ENCODE measurements around the gene CD63. TPM values are rescaled to one million over a fixed set of nuclear protein-coding genes. Genes with fewer than 3 reads are reported as not detected.

Gene CD63
- total and polyA plus RNA-seq, 2 of the 13 experiments (the other 11 are each of a cell fraction or from before 2014, with no cell fraction given): 234 to 277 TPM

GRCh38 chr12:55687746-55688145 is 41.1 kb downstream of the CD63 start (continued):
- TF ChIP-seq, protein P1, sequence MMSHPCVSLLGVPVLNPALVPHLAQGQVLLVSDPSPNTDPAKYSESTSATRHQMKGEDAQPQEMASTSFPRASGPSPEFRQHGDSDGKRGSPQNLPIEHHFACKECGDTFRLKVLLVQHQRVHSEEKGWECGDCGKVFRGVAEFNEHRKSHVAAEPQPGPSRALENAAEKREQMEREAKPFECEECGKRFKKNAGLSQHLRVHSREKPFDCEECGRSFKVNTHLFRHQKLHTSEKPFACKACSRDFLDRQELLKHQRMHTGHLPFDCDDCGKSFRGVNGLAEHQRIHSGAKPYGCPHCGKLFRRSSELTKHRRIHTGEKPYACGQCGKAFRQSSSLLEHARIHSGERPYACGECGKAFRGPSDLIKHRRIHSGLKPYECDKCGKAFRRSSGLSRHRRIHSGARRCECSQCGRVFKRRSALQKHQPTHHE (CRISPR knock-in tag; IDR thresholded peaks at IDR 0.05; ENCODE audit: borderline replicate concordance): no peak
- TF ChIP-seq, protein P2, sequence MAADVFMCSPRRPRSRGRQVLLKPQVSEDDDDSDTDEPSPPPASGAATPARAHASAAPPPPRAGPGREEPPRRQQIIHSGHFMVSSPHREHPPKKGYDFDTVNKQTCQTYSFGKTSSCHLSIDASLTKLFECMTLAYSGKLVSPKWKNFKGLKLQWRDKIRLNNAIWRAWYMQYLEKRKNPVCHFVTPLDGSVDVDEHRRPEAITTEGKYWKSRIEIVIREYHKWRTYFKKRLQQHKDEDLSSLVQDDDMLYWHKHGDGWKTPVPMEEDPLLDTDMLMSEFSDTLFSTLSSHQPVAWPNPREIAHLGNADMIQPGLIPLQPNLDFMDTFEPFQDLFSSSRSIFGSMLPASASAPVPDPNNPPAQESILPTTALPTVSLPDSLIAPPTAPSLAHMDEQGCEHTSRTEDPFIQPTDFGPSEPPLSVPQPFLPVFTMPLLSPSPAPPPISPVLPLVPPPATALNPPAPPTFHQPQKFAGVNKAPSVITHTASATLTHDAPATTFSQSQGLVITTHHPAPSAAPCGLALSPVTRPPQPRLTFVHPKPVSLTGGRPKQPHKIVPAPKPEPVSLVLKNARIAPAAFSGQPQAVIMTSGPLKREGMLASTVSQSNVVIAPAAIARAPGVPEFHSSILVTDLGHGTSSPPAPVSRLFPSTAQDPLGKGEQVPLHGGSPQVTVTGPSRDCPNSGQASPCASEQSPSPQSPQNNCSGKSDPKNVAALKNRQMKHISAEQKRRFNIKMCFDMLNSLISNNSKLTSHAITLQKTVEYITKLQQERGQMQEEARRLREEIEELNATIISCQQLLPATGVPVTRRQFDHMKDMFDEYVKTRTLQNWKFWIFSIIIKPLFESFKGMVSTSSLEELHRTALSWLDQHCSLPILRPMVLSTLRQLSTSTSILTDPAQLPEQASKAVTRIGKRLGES (CRISPR knock-in tag; IDR thresholded peaks at IDR 0.05; ENCODE audit: borderline replicate concordance): no peak
- TF ChIP-seq GATAD2A (CRISPR knock-in tag; IDR thresholded peaks at IDR 0.05) (no peak), POLR2G (IDR thresholded peaks at IDR 0.05; ENCODE audit: low read depth, low read length) (no peak), DDIT3 (CRISPR knock-in tag; IDR thresholded peaks at IDR 0.05) (no peak), TCF7 (IDR thresholded peaks at IDR 0.05; ENCODE audit: low read depth) (no peak), ATF1 (CRISPR knock-in tag; IDR thresholded peaks at IDR 0.05) (no peak), TBL1XR1 (IDR thresholded peaks at IDR 0.05; ENCODE audit: borderline replicate concordance, low read length, partially characterized antibody) (no peak)
- TF ChIP-seq, protein P3, sequence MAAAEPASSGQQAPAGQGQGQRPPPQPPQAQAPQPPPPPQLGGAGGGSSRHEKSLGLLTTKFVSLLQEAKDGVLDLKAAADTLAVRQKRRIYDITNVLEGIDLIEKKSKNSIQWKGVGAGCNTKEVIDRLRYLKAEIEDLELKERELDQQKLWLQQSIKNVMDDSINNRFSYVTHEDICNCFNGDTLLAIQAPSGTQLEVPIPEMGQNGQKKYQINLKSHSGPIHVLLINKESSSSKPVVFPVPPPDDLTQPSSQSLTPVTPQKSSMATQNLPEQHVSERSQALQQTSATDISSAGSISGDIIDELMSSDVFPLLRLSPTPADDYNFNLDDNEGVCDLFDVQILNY (CRISPR knock-in tag; conservative IDR thresholded peaks at IDR 0.05): no peak

Measured in HepG2 (cell line).